PC-9 (cell line): ENCODE measurements around the gene PCNA. TPM values are rescaled to one million over a fixed set of nuclear protein-coding genes. Genes with fewer than 3 reads are reported as not detected.

Source experiments
- BruUV-seq: library from RNA; stranded (reverse); fragments of 400-500 nt; replicated peaks from 2 replicates; lab custom pipeline; 2021; lab: Mats Ljungman, UMichigan
- CTCF ChIA-PET: fragments of 300-600 bp; sonication (Branson Sonifier 250); formaldehyde crosslinking; loops from one replicate; lab custom pipeline; 2022; ENCODE audit warnings: antibody characterized with exemption; lab: Charles Lee
- POLR2A ChIA-PET: fragments of 300-600 bp; sonication (Branson Sonifier 250); formaldehyde crosslinking; loops from one replicate; lab custom pipeline; 2022; ENCODE audit warnings: antibody characterized with exemption; ENCODE audit not compliant: unreplicated experiment; lab: Charles Lee
- DNase-seq, 2 experiments: peaks; one replicate each; pipeline versions ENCODE4 v3.0.0 to v3.0.0-alpha.2; 2015 to 2022; ENCODE audit warnings: mixed read lengths in 1 of 2
- H2AFZ ChIP-seq: fragments of 200-600 bp; sonication (generic); 2 replicates; pipeline ENCODE4 v1.8.1; 2017; ENCODE audit warnings: antibody characterized with exemption
- H3F3A ChIP-seq: fragments of 200-600 bp; sonication (generic); 2 replicates; pipeline ENCODE4 v1.8.1; 2017; ENCODE audit warnings: antibody characterized with exemption, mild to moderate bottlenecking, low read depth; ENCODE audit not compliant: insufficient read depth
- H3K27ac ChIP-seq: fragments of 200-600 bp; sonication (generic); 2 replicates; pipeline ENCODE4 v1.6.1; 2016; ENCODE audit warnings: mixed run types
- H3K27me3 ChIP-seq: fragments of 200-600 bp; sonication (generic); 2 replicates; pipeline ENCODE4 v1.6.1; 2016; ENCODE audit warnings: low read depth, mixed run types; ENCODE audit not compliant: insufficient read depth
- H3K36me3 ChIP-seq: fragments of 200-600 bp; sonication (generic); 2 replicates; pipeline ENCODE4 v1.6.1; 2016; ENCODE audit warnings: low read depth, mixed run types
- H3K4me1 ChIP-seq: fragments of 200-600 bp; sonication (generic); replicated peaks from 2 replicates; pipeline ENCODE4 v1.6.1; 2016; ENCODE audit warnings: mixed run types; ENCODE audit not compliant: insufficient read depth
- H3K4me2 ChIP-seq: fragments of 200-600 bp; sonication (generic); 2 replicates; pipeline ENCODE4 v1.6.1; 2017; ENCODE audit warnings: mixed run types
- H3K4me3 ChIP-seq: fragments of 200-600 bp; sonication (generic); 2 replicates; pipeline ENCODE4 v1.6.1; 2016; ENCODE audit warnings: mixed run types
- H3K79me2 ChIP-seq: fragments of 200-600 bp; sonication (generic); 2 replicates; pipeline ENCODE4 v1.6.1; 2017; ENCODE audit warnings: low read depth, mixed run types
- H3K9me2 ChIP-seq: fragments of 200-600 bp; sonication (generic); 2 replicates; pipeline ENCODE4 v1.8.1; 2017; ENCODE audit warnings: mild to moderate bottlenecking; ENCODE audit not compliant: insufficient read depth
- H3K9me3 ChIP-seq: fragments of 200-600 bp; sonication (generic); 2 replicates; pipeline ENCODE4 v1.8.1; 2016; ENCODE audit warnings: low read depth; ENCODE audit not compliant: insufficient read depth
- H4K20me1 ChIP-seq: fragments of 200-600 bp; sonication (generic); 2 replicates; pipeline ENCODE4 v1.8.1; 2017; ENCODE audit not compliant: insufficient read depth
- EZH2 ChIP-seq: fragments of 200-600 bp; sonication (generic); IDR thresholded peaks from 2 replicates; pipeline ENCODE4 v1.8.0; 2017; ENCODE audit warnings: antibody characterized with exemption, low read depth
- intact Hi-C: fragments of 100-400 bp; cut with micrococcal nuclease; formaldehyde crosslinking; loops from one replicate; pipeline ENCODE4 v1.10.0; 2022; ENCODE audit not compliant: unreplicated experiment
- total RNA-seq: library from RNA; stranded (reverse); gene quantifications from 2 replicates; pipeline ENCODE4 v1.2.3, GENCODE V29; 2021
- TF ChIP-seq, protein P1 (sequence below): fragments of 200-600 bp; sonication (generic); conservative IDR thresholded peaks from 2 replicates; pipeline ENCODE4 v1.6.1; 2017; ENCODE audit warnings: mixed run types, antibody characterized with exemption, mild to moderate bottlenecking, moderate library complexity

The PCNA gene
- total RNA-seq, 1 experiment from 2014 or later = 207 TPM

DNA sequence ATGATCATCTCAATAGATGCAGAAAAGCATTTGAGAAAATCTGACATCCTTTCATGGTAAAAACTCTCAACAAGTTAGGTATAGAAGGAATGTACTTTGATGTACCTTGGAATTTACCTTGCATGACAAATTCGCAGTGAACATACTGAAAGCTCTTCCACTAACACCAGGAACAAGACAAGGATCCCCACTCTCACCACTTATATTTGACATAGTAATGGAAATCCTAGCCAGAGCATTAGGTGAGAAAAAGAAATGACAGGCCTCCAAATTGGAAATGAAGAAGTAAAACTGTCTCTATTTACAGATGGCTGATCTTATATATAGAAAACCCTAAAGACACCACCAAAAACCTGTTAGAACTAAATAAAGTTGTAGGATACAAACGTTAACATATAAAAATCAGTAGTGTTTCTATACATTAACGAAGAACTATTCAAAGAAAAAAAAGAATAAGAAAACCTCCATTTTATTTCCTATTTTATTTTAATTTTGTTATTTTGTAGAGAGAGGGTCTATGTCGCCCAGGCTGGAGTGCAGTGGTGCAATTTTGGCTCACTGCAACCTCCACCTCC is 26.9 kb downstream of the PCNA start:
- Histone ChIP-seq H3K27me3 (no peaks in the 10 kb centered on the region), H4K20me1 (no peaks in the 10 kb centered on the region), H3K4me1 (no peaks in the 10 kb centered on the region), H3K9me3 (no peaks in the 10 kb centered on the region), H3K36me3 (no peaks in the 10 kb centered on the region; the same call in 1 of the 2 replicates), H3K9me2 (no peaks in the 10 kb centered on the region), H3K4me2 (no peak overlapping the region), H3F3A (0 out of 2 replicates have a peak, but pooled peaks cover 4% of the 10 kb centered on the region), H3K27ac (no peak overlapping the region), H3K79me2 (no peaks in the 10 kb centered on the region), H2AFZ (no peak overlapping the region), H3K4me3 (no peak overlapping the region)
- BruUV-seq = no TSS peak
- no peak for TF ChIP-seq EZH2
- TF ChIP-seq, protein P1, sequence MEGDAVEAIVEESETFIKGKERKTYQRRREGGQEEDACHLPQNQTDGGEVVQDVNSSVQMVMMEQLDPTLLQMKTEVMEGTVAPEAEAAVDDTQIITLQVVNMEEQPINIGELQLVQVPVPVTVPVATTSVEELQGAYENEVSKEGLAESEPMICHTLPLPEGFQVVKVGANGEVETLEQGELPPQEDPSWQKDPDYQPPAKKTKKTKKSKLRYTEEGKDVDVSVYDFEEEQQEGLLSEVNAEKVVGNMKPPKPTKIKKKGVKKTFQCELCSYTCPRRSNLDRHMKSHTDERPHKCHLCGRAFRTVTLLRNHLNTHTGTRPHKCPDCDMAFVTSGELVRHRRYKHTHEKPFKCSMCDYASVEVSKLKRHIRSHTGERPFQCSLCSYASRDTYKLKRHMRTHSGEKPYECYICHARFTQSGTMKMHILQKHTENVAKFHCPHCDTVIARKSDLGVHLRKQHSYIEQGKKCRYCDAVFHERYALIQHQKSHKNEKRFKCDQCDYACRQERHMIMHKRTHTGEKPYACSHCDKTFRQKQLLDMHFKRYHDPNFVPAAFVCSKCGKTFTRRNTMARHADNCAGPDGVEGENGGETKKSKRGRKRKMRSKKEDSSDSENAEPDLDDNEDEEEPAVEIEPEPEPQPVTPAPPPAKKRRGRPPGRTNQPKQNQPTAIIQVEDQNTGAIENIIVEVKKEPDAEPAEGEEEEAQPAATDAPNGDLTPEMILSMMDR = no peak
- no peak for DNase-seq
- intact Hi-C loops = no loop called here
- POLR2A ChIA-PET = interaction anchor here (0.7 kb wide), 1 partner anchor 41 kb away, joined by 3 read pairs; no protein-coding TSS in a partner anchor
- CTCF ChIA-PET = no interaction called here

DNA sequence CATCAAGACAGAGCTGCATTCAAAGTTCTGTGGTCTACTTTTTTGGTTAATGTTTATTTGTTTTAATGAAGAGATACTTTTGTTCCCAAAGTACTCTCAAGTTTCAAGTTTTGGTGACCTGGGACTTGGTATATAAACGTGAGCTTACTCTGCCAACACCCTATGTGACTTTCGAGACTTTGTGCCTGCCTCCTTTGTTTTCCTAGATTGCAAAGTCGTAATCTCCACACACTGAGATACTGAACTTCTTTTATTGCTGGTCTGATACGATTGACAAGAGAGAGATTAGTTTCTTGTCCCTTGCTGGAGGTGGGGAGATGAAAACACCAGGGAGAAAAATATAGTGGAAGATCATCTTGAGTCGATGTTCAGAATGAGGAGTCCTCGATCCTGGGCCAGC is 27.9 kb downstream of the PCNA start:
- BruUV-seq = no TSS peak
- Histone ChIP-seq H3K27me3 (no peaks in the 10 kb centered on the region), H3K4me2 (no peak overlapping the region), H3K36me3 (no peaks in the 10 kb centered on the region; the same call in 1 of the 2 replicates), H3K9me2 (no peaks in the 10 kb centered on the region), H3F3A (0 out of 2 replicates have a peak, but pooled peaks cover 4% of the 10 kb centered on the region), H3K4me3 (no peak overlapping the region), H3K27ac (no peak overlapping the region), H3K9me3 (no peaks in the 10 kb centered on the region), H2AFZ (no peak overlapping the region), H4K20me1 (no peaks in the 10 kb centered on the region), H3K4me1 (no peaks in the 10 kb centered on the region), H3K79me2 (no peaks in the 10 kb centered on the region)
- intact Hi-C loops = no loop called here
- ChIA-PET CTCF (no interaction called here), POLR2A (no interaction called here)
- TF ChIP-seq, protein P1 = no peak
- DNase-seq = no peak

DNA sequence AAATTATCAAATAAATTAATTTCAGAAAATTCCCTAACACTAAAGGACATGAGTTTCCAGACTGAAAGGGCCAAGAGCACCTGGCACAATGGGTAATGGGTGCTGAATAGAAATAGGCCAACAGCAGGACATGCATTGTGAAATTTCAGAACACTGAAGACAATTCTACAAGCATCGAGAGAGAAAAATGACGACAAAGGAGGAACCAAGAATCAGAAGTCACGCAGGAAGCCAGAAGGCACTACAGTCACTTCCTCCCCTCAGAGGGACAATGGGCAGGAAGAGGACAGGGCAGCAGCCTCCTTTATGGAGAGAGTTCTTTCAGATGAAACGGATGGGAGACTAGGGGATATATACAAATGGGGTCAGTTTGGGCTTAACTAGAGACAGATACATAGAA is 29.6 kb downstream of the PCNA start:
- Histone ChIP-seq H3K9me2 (no peaks in the 10 kb centered on the region), H3K4me1 (no peaks in the 10 kb centered on the region), H3K36me3 (no peaks in the 10 kb centered on the region), H3F3A (0 out of 2 replicates have a peak, but pooled peaks cover 4% of the 10 kb centered on the region), H4K20me1 (no peaks in the 10 kb centered on the region), H3K79me2 (no peaks in the 10 kb centered on the region), H3K27me3 (no peaks in the 10 kb centered on the region), H3K4me2 (no peak overlapping the region), H3K27ac (no peak overlapping the region), H3K9me3 (no peaks in the 10 kb centered on the region), H2AFZ (no peak overlapping the region), H3K4me3 (no peak overlapping the region)
- no TSS peak for BruUV-seq
- ChIA-PET POLR2A (no interaction called here), CTCF (no interaction called here)
- intact Hi-C loops = no loop called here
- no peak for TF ChIP-seq EZH2
- TF ChIP-seq, protein P1 = no peak
- DNase-seq = no peak
